ENCODE data around the gene ADGRG3. TPM values are rescaled to one million over a fixed set of nuclear protein-coding genes. Genes with fewer than 3 reads are reported as not detected.

The ADGRG3 gene
- total and polyA plus RNA-seq, 2 experiments from 2014 or later, result not detected

- Histone ChIP-seq H2AFZ (no peak overlapping the region), H3K9me2 (ENCODE audit: insufficient read depth) (no peaks in the 10 kb centered on the region), H3K27ac (ENCODE audit: low read depth) (no peak overlapping the region), H3K4me2 (no peak overlapping the region), H4K20me1 (replicated peaks; ENCODE audit: insufficient read depth) (no peaks in the 10 kb centered on the region), H3K27me3 (ENCODE audit: insufficient read depth) (no peaks in the 10 kb centered on the region), H3K4me3 (no peak overlapping the region), H3K36me3 (ENCODE audit: insufficient read depth) (no peaks in the 10 kb centered on the region), H3K4me1 (ENCODE audit: insufficient read depth) (no peaks in the 10 kb centered on the region), H3F3A (replicated peaks; ENCODE audit: low read depth) (no peaks in the 10 kb centered on the region), H3K79me2 (replicated peaks; ENCODE audit: insufficient read depth) (no peaks in the 10 kb centered on the region)
- Mint-ChIP-seq H3K27ac (no peak overlapping the region), H3K4me3 (no peak overlapping the region), H3K27me3 (ENCODE audit: insufficient read depth, low read depth, poor library complexity) (peaks cover 2% of the 10 kb centered on the region), H3K9me3 (no peaks in the 10 kb centered on the region; the same call in 2 of the 3 replicates), H3K36me3 (ENCODE audit: low read depth) (no peaks in the 10 kb centered on the region), H3K4me1 (peaks cover 5% of the 10 kb centered on the region; the same call in 2 of the 3 replicates)
- DNase-seq (ENCODE audit: low spot score) (no peak), ATAC-seq (no peak)
- TF ChIP-seq, protein P1, sequence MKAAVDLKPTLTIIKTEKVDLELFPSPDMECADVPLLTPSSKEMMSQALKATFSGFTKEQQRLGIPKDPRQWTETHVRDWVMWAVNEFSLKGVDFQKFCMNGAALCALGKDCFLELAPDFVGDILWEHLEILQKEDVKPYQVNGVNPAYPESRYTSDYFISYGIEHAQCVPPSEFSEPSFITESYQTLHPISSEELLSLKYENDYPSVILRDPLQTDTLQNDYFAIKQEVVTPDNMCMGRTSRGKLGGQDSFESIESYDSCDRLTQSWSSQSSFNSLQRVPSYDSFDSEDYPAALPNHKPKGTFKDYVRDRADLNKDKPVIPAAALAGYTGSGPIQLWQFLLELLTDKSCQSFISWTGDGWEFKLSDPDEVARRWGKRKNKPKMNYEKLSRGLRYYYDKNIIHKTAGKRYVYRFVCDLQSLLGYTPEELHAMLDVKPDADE (IDR thresholded peaks at IDR 0.05), result no peak
- TF ChIP-seq, protein P2, sequence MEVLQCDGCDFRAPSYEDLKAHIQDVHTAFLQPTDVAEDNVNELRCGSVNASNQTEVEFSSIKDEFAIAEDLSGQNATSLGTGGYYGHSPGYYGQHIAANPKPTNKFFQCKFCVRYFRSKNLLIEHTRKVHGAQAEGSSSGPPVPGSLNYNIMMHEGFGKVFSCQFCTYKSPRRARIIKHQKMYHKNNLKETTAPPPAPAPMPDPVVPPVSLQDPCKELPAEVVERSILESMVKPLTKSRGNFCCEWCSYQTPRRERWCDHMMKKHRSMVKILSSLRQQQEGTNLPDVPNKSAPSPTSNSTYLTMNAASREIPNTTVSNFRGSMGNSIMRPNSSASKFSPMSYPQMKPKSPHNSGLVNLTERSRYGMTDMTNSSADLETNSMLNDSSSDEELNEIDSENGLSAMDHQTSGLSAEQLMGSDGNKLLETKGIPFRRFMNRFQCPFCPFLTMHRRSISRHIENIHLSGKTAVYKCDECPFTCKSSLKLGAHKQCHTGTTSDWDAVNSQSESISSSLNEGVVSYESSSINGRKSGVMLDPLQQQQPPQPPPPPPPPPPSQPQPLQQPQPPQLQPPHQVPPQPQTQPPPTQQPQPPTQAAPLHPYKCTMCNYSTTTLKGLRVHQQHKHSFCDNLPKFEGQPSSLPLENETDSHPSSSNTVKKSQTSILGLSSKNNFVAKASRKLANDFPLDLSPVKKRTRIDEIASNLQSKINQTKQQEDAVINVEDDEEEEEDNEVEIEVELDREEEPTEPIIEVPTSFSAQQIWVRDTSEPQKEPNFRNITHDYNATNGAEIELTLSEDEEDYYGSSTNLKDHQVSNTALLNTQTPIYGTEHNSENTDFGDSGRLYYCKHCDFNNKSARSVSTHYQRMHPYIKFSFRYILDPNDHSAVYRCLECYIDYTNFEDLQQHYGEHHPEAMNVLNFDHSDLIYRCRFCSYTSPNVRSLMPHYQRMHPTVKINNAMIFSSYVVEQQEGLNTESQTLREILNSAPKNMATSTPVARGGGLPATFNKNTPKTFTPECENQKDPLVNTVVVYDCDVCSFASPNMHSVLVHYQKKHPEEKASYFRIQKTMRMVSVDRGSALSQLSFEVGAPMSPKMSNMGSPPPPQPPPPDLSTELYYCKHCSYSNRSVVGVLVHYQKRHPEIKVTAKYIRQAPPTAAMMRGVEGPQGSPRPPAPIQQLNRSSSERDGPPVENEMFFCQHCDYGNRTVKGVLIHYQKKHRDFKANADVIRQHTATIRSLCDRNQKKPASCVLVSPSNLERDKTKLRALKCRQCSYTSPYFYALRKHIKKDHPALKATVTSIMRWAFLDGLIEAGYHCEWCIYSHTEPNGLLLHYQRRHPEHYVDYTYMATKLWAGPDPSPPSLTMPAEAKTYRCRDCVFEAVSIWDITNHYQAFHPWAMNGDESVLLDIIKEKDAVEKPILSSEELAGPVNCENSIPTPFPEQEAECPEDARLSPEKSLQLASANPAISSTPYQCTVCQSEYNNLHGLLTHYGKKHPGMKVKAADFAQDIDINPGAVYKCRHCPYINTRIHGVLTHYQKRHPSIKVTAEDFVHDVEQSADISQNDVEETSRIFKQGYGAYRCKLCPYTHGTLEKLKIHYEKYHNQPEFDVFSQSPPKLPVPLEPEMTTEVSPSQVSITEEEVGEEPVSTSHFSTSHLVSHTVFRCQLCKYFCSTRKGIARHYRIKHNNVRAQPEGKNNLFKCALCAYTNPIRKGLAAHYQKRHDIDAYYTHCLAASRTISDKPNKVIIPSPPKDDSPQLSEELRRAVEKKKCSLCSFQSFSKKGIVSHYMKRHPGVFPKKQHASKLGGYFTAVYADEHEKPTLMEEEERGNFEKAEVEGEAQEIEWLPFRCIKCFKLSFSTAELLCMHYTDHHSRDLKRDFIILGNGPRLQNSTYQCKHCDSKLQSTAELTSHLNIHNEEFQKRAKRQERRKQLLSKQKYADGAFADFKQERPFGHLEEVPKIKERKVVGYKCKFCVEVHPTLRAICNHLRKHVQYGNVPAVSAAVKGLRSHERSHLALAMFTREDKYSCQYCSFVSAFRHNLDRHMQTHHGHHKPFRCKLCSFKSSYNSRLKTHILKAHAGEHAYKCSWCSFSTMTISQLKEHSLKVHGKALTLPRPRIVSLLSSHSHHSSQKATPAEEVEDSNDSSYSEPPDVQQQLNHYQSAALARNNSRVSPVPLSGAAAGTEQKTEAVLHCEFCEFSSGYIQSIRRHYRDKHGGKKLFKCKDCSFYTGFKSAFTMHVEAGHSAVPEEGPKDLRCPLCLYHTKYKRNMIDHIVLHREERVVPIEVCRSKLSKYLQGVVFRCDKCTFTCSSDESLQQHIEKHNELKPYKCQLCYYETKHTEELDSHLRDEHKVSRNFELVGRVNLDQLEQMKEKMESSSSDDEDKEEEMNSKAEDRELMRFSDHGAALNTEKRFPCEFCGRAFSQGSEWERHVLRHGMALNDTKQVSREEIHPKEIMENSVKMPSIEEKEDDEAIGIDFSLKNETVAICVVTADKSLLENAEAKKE (CRISPR knock-in tag; IDR thresholded peaks at IDR 0.05), result no peak
- TF ChIP-seq ZNF331 (CRISPR knock-in tag; IDR thresholded peaks at IDR 0.05; ENCODE audit: low read depth), result no peak
These were observed 32.9 kb downstream of the ADGRG3 start for GRCh38 chr16:57700781-57701551.

Data from GM23338 (cell line).